SK-N-SH (cell line): ENCODE measurements around the gene DLGAP3. TPM values are rescaled to one million over a fixed set of nuclear protein-coding genes. Genes with fewer than 3 reads are reported as not detected.

Experiments
- CTCF ChIA-PET: fragments of 300-600, 350-600 bp; formaldehyde crosslinking; extraction: SDS; loops from one replicate; lab custom pipeline; 2021; lab: Yijun Ruan, JAX
- POLR2A ChIA-PET: fragments of 350-600 bp; sonication (Branson Sonifier 250); formaldehyde crosslinking; extraction: SDS; loops from one replicate; lab custom pipeline; 2020; ENCODE audit warnings: antibody characterized with exemption, inconsistent platforms; lab: Yijun Ruan, JAX
- DNase-seq: peaks from one replicate; pipeline ENCODE4 v3.0.0; 2012
- H2AFZ ChIP-seq: fragments of 200-600 bp; sonication (generic); 2 replicates; pipeline ENCODE4 v1.8.1; 2016; ENCODE audit warnings: antibody characterized with exemption, mild to moderate bottlenecking, low read depth
- H3F3A ChIP-seq: fragments of 200-600 bp; sonication (generic); replicated peaks from 2 replicates; pipeline ENCODE3; 2016; ENCODE audit warnings: antibody characterized with exemption, mild to moderate bottlenecking; ENCODE audit not compliant: insufficient read depth
- H3K27ac ChIP-seq, 2 experiments: fragments of 200-500 bp in 1 of 2; fragments of 200-600 bp in 1 of 2; sonication (Bioruptor generic) in 1 of 2; sonication (generic), shearing (Covaris generic) in 1 of 2; 2 replicates each; pipeline versions ENCODE4 v1.5.1 to v1.6.1; 2014 to 2016; ENCODE audit warnings: low read depth in 2 of 2, inconsistent platforms in 1 of 2, low read length in 1 of 2, mild to moderate bottlenecking in 1 of 2, mixed read lengths in 1 of 2
- H3K27me3 ChIP-seq: fragments of 200-600 bp; sonication (generic), shearing (Covaris generic); 2 replicates; pipeline ENCODE4 v1.6.1; 2016; ENCODE audit warnings: mixed run types; ENCODE audit not compliant: insufficient read depth
- H3K36me3 ChIP-seq, 2 experiments: fragments of 200-500 bp in 1 of 2; fragments of 200-600 bp in 1 of 2; sonication (Bioruptor generic) in 1 of 2; sonication (generic) in 1 of 2; replicated peaks in 1 of 2; 2 replicates each; pipeline versions ENCODE3 to v1.5.1; 2014 to 2016; ENCODE audit warnings: low read length in 1 of 2, mild to moderate bottlenecking in 1 of 2; ENCODE audit not compliant: insufficient read depth in 2 of 2, control insufficient read depth in 1 of 2
- H3K4me1 ChIP-seq, 2 experiments: fragments of 200-500 bp in 1 of 2; fragments of 200-600 bp in 1 of 2; sonication (Bioruptor generic) in 1 of 2; sonication (generic), shearing (Covaris generic) in 1 of 2; 2 replicates each; pipeline versions ENCODE4 v1.5.1 to v1.6.1; 2014 to 2016; ENCODE audit warnings: low read depth in 1 of 2, low read length in 1 of 2, mixed run types in 1 of 2; ENCODE audit not compliant: insufficient read depth in 2 of 2, control insufficient read depth in 1 of 2
- H3K4me2 ChIP-seq: fragments of 200-600 bp; sonication (generic), shearing (Covaris generic); 2 replicates; pipeline ENCODE4 v1.6.1; 2017; ENCODE audit warnings: mixed run types
- H3K4me3 ChIP-seq, 2 experiments: fragments of 200-500 bp in 1 of 2; fragments of 200-600 bp in 1 of 2; sonication (Bioruptor generic) in 1 of 2; sonication (generic), shearing (Covaris generic) in 1 of 2; 2 replicates each; pipeline versions ENCODE4 v1.5.1 to v1.8.1; 2014 to 2016; ENCODE audit warnings: low read depth in 2 of 2, inconsistent platforms in 1 of 2, low read length in 1 of 2, mild to moderate bottlenecking in 1 of 2, mixed read lengths in 1 of 2, moderate library complexity in 1 of 2
- H3K79me2 ChIP-seq: fragments of 200-600 bp; sonication (generic); 2 replicates; pipeline ENCODE4 v1.8.1; 2017; ENCODE audit warnings: mild to moderate bottlenecking; ENCODE audit not compliant: insufficient read depth
- H3K9ac ChIP-seq: fragments of 200-600 bp; sonication (generic); 2 replicates; pipeline ENCODE4 v1.6.1; 2017; ENCODE audit warnings: mixed run types
- H3K9me2 ChIP-seq: fragments of 200-600 bp; sonication (generic); 2 replicates; pipeline ENCODE4 v1.6.1; 2017; ENCODE audit warnings: mixed run types
- H3K9me3 ChIP-seq: fragments of 200-600 bp; sonication (generic); 2 replicates; pipeline ENCODE4 v1.6.1; 2017; ENCODE audit warnings: mixed run types, mild to moderate bottlenecking, moderate library complexity
- H4K20me1 ChIP-seq: fragments of 200-600 bp; sonication (generic); 2 replicates; pipeline ENCODE4 v1.6.1; 2017; ENCODE audit warnings: mild to moderate bottlenecking, mixed run types; ENCODE audit not compliant: insufficient read depth
- CHD2 ChIP-seq: fragments of 150-350 bp; IDR thresholded peaks from 2 replicates; pipeline ENCODE4 v1.6.1; 2018; ENCODE audit warnings: low read length; ENCODE audit not compliant: partially characterized antibody
- EP300 ChIP-seq, 2 experiments: IDR thresholded peaks; 2 replicates each; pipeline versions ENCODE4 v1.4.0 to v1.6.1; 2012; ENCODE audit warnings: borderline replicate concordance in 1 of 2, low read depth in 1 of 2, low read length in 1 of 2
- FOSL2 ChIP-seq: IDR thresholded peaks from 2 replicates; pipeline ENCODE4 v1.4.0; 2012; ENCODE audit warnings: low read depth, mild to moderate bottlenecking, moderate library complexity, borderline replicate concordance
- FOXJ3 ChIP-seq: sonication (generic); formaldehyde crosslinking; IDR thresholded peaks from 2 replicates; pipeline ENCODE4 v1.5.1; 2020; ENCODE audit warnings: mild to moderate bottlenecking, missing genetic modification reagents
- FOXM1 ChIP-seq: IDR thresholded peaks from 2 replicates; pipeline ENCODE4 v1.4.0; 2012; ENCODE audit warnings: low read depth, mild to moderate bottlenecking
- IRF3 ChIP-seq: fragments of 150-350 bp; IDR thresholded peaks from 2 replicates; pipeline ENCODE4 v1.6.1; 2016; ENCODE audit warnings: mild to moderate bottlenecking, low read depth, low read length
- JUND ChIP-seq: IDR thresholded peaks from 2 replicates; pipeline ENCODE4 v1.4.0; 2012
- NFIC ChIP-seq: IDR thresholded peaks from 2 replicates; pipeline ENCODE4 v1.4.0; 2012; ENCODE audit warnings: borderline replicate concordance
- POLR2AphosphoS5 ChIP-seq: IDR thresholded peaks from 2 replicates; pipeline ENCODE4 v1.6.1; 2012; ENCODE audit warnings: low read depth, low read length
- RFX5 ChIP-seq: IDR thresholded peaks from 2 replicates; pipeline ENCODE4 v1.6.1; 2012; ENCODE audit warnings: mild to moderate bottlenecking, improper control_type of control experiment, low read length
- TAF1 ChIP-seq: IDR thresholded peaks from 2 replicates; pipeline ENCODE4 v1.6.1; 2012; ENCODE audit warnings: low read depth, mild to moderate bottlenecking, low read length, moderate library complexity, borderline replicate concordance
- TCF12 ChIP-seq: IDR thresholded peaks from 2 replicates; pipeline ENCODE4 v1.4.0; 2012
- TEAD4 ChIP-seq: IDR thresholded peaks from 2 replicates; pipeline ENCODE4 v1.4.0; 2012; ENCODE audit warnings: mild to moderate bottlenecking, borderline replicate concordance; ENCODE audit not compliant: insufficient read depth
- USF1 ChIP-seq: IDR thresholded peaks from 2 replicates; pipeline ENCODE4 v1.4.0; 2012; ENCODE audit warnings: low read depth, borderline replicate concordance
- WGBS: methylation state at CpG from one replicate; pipeline ENCODE4 v1.1.6; 2017; ENCODE audit warnings: low lambda C conversion rate; 5-methylcytosine and 5-hydroxymethylcytosine counted together
- polyA plus RNA-seq, 3 experiments: library from polyadenylated mRNA; depleted of rRNA; stranded (reverse); fragments of >200 nt; gene quantifications; 2 replicates each; pipeline ENCODE4 v1.2.3, GENCODE V29; 2012
- TF ChIP-seq, protein P1 (sequence below): IDR thresholded peaks from 2 replicates; pipeline ENCODE4 v1.4.0; 2012; ENCODE audit warnings: low read depth, borderline replicate concordance
- TF ChIP-seq, protein P2 (sequence below): fragments of 150-350 bp; IDR thresholded peaks from 2 replicates; pipeline ENCODE4 v1.6.1; 2017; ENCODE audit warnings: antibody characterized with exemption, low read length, low read depth, borderline replicate concordance

DLGAP3 gene
- polyA plus RNA-seq, 1 of the 3 experiments (the other 2 are of a cell fraction) = 0.15 TPM

DNA sequence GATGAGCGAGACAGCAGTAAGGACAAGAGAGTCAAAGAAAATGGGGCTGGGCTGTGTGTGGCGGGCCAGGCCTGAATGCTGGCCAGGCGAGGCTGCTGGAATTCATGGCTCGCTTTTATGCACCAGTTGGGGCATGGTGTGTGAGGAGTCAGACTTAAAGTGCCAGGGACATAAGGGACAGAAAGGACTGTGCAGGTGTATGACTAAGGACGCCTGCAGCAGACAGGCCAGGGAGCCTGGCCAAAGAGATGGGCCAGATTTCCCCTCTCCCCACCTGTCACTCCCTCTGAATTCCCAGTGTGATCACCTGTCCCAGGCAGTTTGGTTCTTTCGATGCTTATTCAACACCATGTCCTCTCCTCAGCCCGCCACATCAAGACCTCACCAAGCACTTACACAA lies 53.0 kb downstream of the DLGAP3 start:
- CTCF ChIA-PET = interaction anchor here (3.5 kb wide), 1 partner anchor 11 kb away, joined by 15 read pairs; no protein-coding TSS in a partner anchor
- TF ChIP-seq IRF3 = no peak
- no peak for TF ChIP-seq FOSL2
- no peak for TF ChIP-seq NFIC

GRCh38 chr1:34874296-34874952 lies 55.0 kb downstream of the DLGAP3 start:
- POLR2A ChIA-PET = no interaction called here
- Histone ChIP-seq H3K4me1 (peaks cover 0 to 3% of the 10 kb centered on the region in 2 experiments; a peak in 1 of 4 replicates), H3K9me3 (no peaks in the 10 kb centered on the region), H3K27me3 (peaks cover 24% of the 10 kb centered on the region; the same call in 1 of the 2 replicates), H3K36me3 (no peaks in the 10 kb centered on the region), H3K27ac (no peak overlapping the region), H2AFZ (no peak overlapping the region), H3K4me2 (no peak overlapping the region), H3F3A (no peaks in the 10 kb centered on the region), H3K79me2 (no peaks in the 10 kb centered on the region), H3K9me2 (no peaks in the 10 kb centered on the region), H3K9ac (no peak overlapping the region), H3K4me3 (no peak overlapping the region), H4K20me1 (no peaks in the 10 kb centered on the region)
- TF ChIP-seq USF1 (no peak), TAF1 (no peak), NFIC (no peak), CHD2 (no peak), TCF12 (no peak), FOXM1 (no peak), POLR2AphosphoS5 (no peak), TEAD4 (no peak), FOXJ3 (CRISPR knock-in tag) (no peak), RFX5 (no peak), EP300 (IDR thresholded peaks at IDR 0.05; ENCODE audit: borderline replicate concordance in 1 of 2, low read depth in 1 of 2, low read length in 1 of 2) (no peak), JUND (no peak)
- TF ChIP-seq, protein P1, sequence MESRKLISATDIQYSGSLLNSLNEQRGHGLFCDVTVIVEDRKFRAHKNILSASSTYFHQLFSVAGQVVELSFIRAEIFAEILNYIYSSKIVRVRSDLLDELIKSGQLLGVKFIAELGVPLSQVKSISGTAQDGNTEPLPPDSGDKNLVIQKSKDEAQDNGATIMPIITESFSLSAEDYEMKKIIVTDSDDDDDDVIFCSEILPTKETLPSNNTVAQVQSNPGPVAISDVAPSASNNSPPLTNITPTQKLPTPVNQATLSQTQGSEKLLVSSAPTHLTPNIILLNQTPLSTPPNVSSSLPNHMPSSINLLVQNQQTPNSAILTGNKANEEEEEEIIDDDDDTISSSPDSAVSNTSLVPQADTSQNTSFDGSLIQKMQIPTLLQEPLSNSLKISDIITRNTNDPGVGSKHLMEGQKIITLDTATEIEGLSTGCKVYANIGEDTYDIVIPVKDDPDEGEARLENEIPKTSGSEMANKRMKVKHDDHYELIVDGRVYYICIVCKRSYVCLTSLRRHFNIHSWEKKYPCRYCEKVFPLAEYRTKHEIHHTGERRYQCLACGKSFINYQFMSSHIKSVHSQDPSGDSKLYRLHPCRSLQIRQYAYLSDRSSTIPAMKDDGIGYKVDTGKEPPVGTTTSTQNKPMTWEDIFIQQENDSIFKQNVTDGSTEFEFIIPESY = no peak
- TF ChIP-seq, protein P2, sequence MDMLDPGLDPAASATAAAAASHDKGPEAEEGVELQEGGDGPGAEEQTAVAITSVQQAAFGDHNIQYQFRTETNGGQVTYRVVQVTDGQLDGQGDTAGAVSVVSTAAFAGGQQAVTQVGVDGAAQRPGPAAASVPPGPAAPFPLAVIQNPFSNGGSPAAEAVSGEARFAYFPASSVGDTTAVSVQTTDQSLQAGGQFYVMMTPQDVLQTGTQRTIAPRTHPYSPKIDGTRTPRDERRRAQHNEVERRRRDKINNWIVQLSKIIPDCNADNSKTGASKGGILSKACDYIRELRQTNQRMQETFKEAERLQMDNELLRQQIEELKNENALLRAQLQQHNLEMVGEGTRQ = no peak
- 54% methylated on average over 4 of the region's 4 CpGs for WGBS
- no peak for DNase-seq
- CTCF ChIA-PET = interaction anchor here (1.4 to 3.5 kb wide), 2 partner anchors 9 to 15 kb away, joined by 7 to 15 read pairs; partner anchors contain the start of gene SMIM12

More for the DNA sequence above, 53.0 kb downstream of the DLGAP3 start:
- no peaks in the 10 kb centered on the region for H3K79me2 ChIP-seq
- H3K4me2 ChIP-seq = no peak overlapping the region
- H3K9ac ChIP-seq = no peak overlapping the region
- 47% methylated on average over 6 of the region's 7 CpGs for WGBS
- no peak overlapping the region for H3K27ac ChIP-seq
- no peaks in the 10 kb centered on the region for H3K9me2 ChIP-seq
- H3K4me3 ChIP-seq = no peak overlapping the region
- no peaks in the 10 kb centered on the region for H3K36me3 ChIP-seq
- no peaks in the 10 kb centered on the region for H3K9me3 ChIP-seq
- H3K4me1 ChIP-seq = no peaks in the 10 kb centered on the region
- H3K27me3 ChIP-seq = peaks cover 24% of the 10 kb centered on the region; the same call in 1 of the 2 replicates
- no peaks in the 10 kb centered on the region for H3F3A ChIP-seq
- no peaks in the 10 kb centered on the region for H4K20me1 ChIP-seq
- POLR2A ChIA-PET = no interaction called here
- no peak for DNase-seq
- no peak overlapping the region for H2AFZ ChIP-seq
